T-cell (primary cell): Measurements from ENCODE around the gene FMN2. TPM values are rescaled to one million over a fixed set of nuclear protein-coding genes. Genes with fewer than 3 reads are reported as not detected.

Experiments
- ATAC-seq, 4 experiments: fragments of 200-7000 bp in 3 of 4; fragments of 150-1000 bp in 1 of 4; cut with Tn5 transposase; replicated peaks in 1 of 4; 1 replicate in 3 of 4; 2 replicates in 1 of 4; pipeline ENCODE4 v1.10.0; 2021; ENCODE audit warnings: moderate library complexity in 3 of 4, mild to moderate bottlenecking in 2 of 4, moderate number of reproducible peaks in 1 of 4
- CTCF ChIA-PET, 2 donors: fragments of 300-600 bp; sonication (Branson Sonifier 250); formaldehyde crosslinking; loops; one replicate each; lab custom pipeline; 2022; ENCODE audit warnings: antibody characterized with exemption in 2 of 2; lab: Charles Lee
- POLR2A ChIA-PET, 2 donors: fragments of 300-600 bp; sonication (Branson Sonifier 250); formaldehyde crosslinking; loops; one replicate each; lab custom pipeline; 2022; ENCODE audit warnings: antibody characterized with exemption in 2 of 2; lab: Charles Lee
- DNase-seq, 35 experiments: peaks; one replicate each; pipeline versions ENCODE4 v3.0.0 to v3.0.0-alpha.2; 2013 to 2023
- H3K27ac ChIP-seq: one replicate; pipeline ENCODE4 v1.5.1; 2013; ENCODE audit warnings: low read length
- H3K27me3 ChIP-seq, 2 experiments: replicated peaks in 1 of 2; 1 replicate in 1 of 2; 2 replicates in 1 of 2; pipeline versions ENCODE4 v1.6.1 to v1.7.0; 2013; ENCODE audit warnings: low read length in 1 of 2, mixed read lengths in 1 of 2; ENCODE audit not compliant: control insufficient read depth in 2 of 2, insufficient read depth in 2 of 2; ENCODE audit errors: extremely low read depth in 1 of 2
- H3K36me3 ChIP-seq, 2 donors: 1 replicate in 1 of 2; 2 replicates in 1 of 2; pipeline versions ENCODE4 v1.6.1 to v1.7.0; 2013; ENCODE audit warnings: low read length in 1 of 2; ENCODE audit not compliant: control insufficient read depth in 2 of 2, insufficient read depth in 1 of 2; ENCODE audit errors: extremely low read depth in 1 of 2
- H3K4me1 ChIP-seq, 2 experiments: 1 replicate in 1 of 2; 2 replicates in 1 of 2; pipeline versions ENCODE4 v1.6.1 to v1.7.0; 2013; ENCODE audit warnings: low read length in 2 of 2, mixed read lengths in 1 of 2; ENCODE audit not compliant: insufficient read depth in 2 of 2, control insufficient read depth in 1 of 2; ENCODE audit errors: extremely low read depth in 1 of 2
- H3K4me3 ChIP-seq, 2 donors: 1 replicate in 1 of 2; 2 replicates in 1 of 2; pipeline versions ENCODE4 v1.5.1 to v1.7.0; 2013; ENCODE audit warnings: mild to moderate bottlenecking in 2 of 2, low read length in 1 of 2, moderate library complexity in 1 of 2; ENCODE audit not compliant: control insufficient read depth in 1 of 2; ENCODE audit errors: extremely low read depth in 1 of 2
- H3K9me3 ChIP-seq: 2 replicates; pipeline ENCODE4 v1.7.0; 2013
- H3K27ac Mint-ChIP-seq, 2 donors: one replicate each; pipeline ENCODE4 v1.8.0; 2020 to 2021; ENCODE audit warnings: mild to moderate bottlenecking in 2 of 2, mixed read lengths in 2 of 2
- H3K27me3 Mint-ChIP-seq, 2 donors: one replicate each; pipeline ENCODE4 v1.8.0; 2021 to 2022; ENCODE audit warnings: mixed read lengths in 2 of 2
- H3K36me3 Mint-ChIP-seq: one replicate; pipeline ENCODE4 v1.8.0; 2021; ENCODE audit warnings: mixed read lengths
- H3K4me1 Mint-ChIP-seq, 3 donors: one replicate each; pipeline ENCODE4 v1.8.0; 2020 to 2022; ENCODE audit warnings: mixed read lengths in 3 of 3, mild to moderate bottlenecking in 1 of 3
- H3K4me3 Mint-ChIP-seq, 3 donors: one replicate each; pipeline ENCODE4 v1.8.0; 2020 to 2022; ENCODE audit warnings: mild to moderate bottlenecking in 3 of 3, mixed read lengths in 3 of 3, moderate library complexity in 3 of 3
- H3K9me3 Mint-ChIP-seq, 3 donors: one replicate each; pipeline ENCODE4 v1.8.0; 2020 to 2022; ENCODE audit warnings: mixed read lengths in 3 of 3
- WGBS: methylation state at CpG from one replicate; pipeline ENCODE4 v1.1.5; 2013; ENCODE audit warnings: missing lambda C conversion rate; ENCODE audit not compliant: insufficient coverage; 5-methylcytosine and 5-hydroxymethylcytosine counted together
- total RNA-seq, 35 experiments: library from RNA in 6 of 35; stranded (reverse) in 6 of 35; fragments of 120-200 nt in 1 of 35; gene quantifications; one replicate each; pipeline versions ENCODE4 v1.2.1 to v1.2.4 and lab custom pipeline; 2013 to 2026

FMN2 gene
- total RNA-seq, 5 donors from 2014 or later (not counting 1 experiment from before 2014, with no cell fraction given): not detected

- peaks cover 0 to 2% of the 10 kb centered on the region in 2 donors for H3K27me3 Mint-ChIP-seq
- Histone ChIP-seq H3K4me3 (no peak overlapping the region), H3K4me1 (no peaks in the 10 kb centered on the region), H3K36me3 (no peaks in the 10 kb centered on the region), H3K27ac (no peak overlapping the region), H3K27me3 (no peaks in the 10 kb centered on the region), H3K9me3 (no peaks in the 10 kb centered on the region)
- H3K36me3 Mint-ChIP-seq: no peaks in the 10 kb centered on the region
- H3K4me1 Mint-ChIP-seq: no peaks in the 10 kb centered on the region
- H3K27ac Mint-ChIP-seq: no peak overlapping the region
- ChIA-PET POLR2A (no interaction called here), CTCF (no interaction called here)
- H3K9me3 Mint-ChIP-seq: peaks cover 4 to 14% (median 12%) of the 10 kb centered on the region in 3 donors
- no peak overlapping the region for H3K4me3 Mint-ChIP-seq
- no peak for DNase-seq
- no peak for ATAC-seq
- 68% methylated on average over 3 of the region's 3 CpGs for WGBS
Measured at GRCh38 chr1:240244968-240245628, 153.4 kb downstream of the FMN2 start.

- H3K27me3 ChIP-seq: no peaks in the 10 kb centered on the region
- no peaks in the 10 kb centered on the region for H3K4me1 ChIP-seq
- Mint-ChIP-seq H3K27ac (no peak overlapping the region), H3K36me3 (no peaks in the 10 kb centered on the region), H3K9me3 (peaks cover 7 to 18% (median 16%) of the 10 kb centered on the region in 3 donors), H3K4me3 (no peak overlapping the region), H3K4me1 (no peaks in the 10 kb centered on the region), H3K27me3 (peaks cover 0 to 2% of the 10 kb centered on the region in 2 donors)
- H3K27ac ChIP-seq: no peak overlapping the region
- ChIA-PET CTCF (no interaction called here), POLR2A (no interaction called here)
- DNase-seq (no peak), ATAC-seq (no peak)
- H3K9me3 ChIP-seq: no peaks in the 10 kb centered on the region
- no peaks in the 10 kb centered on the region for H3K36me3 ChIP-seq
- no peak overlapping the region for H3K4me3 ChIP-seq
- WGBS: no CpG with 5 or more reads among the region's 6 CpGs
Measured at GRCh38 chr1:240245629-240246020, 153.9 kb downstream of the FMN2 start.

GRCh38 chr1:240247899-240248298 lies 156.2 kb downstream of the FMN2 start:
- no peaks in the 10 kb centered on the region for H3K27me3 ChIP-seq
- no peaks in the 10 kb centered on the region for H3K4me1 ChIP-seq
- H3K27me3 Mint-ChIP-seq: peaks cover 0 to 2% of the 10 kb centered on the region in 2 donors
- ATAC-seq (no peak), DNase-seq (no peak)
- H3K36me3 Mint-ChIP-seq: no peaks in the 10 kb centered on the region
- H3K4me3 ChIP-seq: no peak overlapping the region
- H3K9me3 Mint-ChIP-seq: peaks cover 7 to 17% (median 16%) of the 10 kb centered on the region in 3 donors
- POLR2A ChIA-PET: no interaction called here
- WGBS: no CpG with 5 or more reads among the region's 3 CpGs
- no peak overlapping the region for H3K27ac ChIP-seq
- no peak overlapping the region for H3K4me3 Mint-ChIP-seq
- no peaks in the 10 kb centered on the region for H3K9me3 ChIP-seq
- CTCF ChIA-PET: interaction anchor here in 1 of 2 donors (0.7 kb wide), 1 partner anchor 61 kb away, joined by 3 read pairs; no protein-coding TSS in a partner anchor
- H3K27ac Mint-ChIP-seq: no peak overlapping the region
- no peaks in the 10 kb centered on the region for H3K36me3 ChIP-seq
- H3K4me1 Mint-ChIP-seq: no peaks in the 10 kb centered on the region

GRCh38 chr1:240254006-240254405 lies 162.3 kb downstream of the FMN2 start:
- ATAC-seq (no peak), DNase-seq (no peak)
- Histone ChIP-seq H3K27me3 (peaks cover 0 to 8% of the 10 kb centered on the region in 2 experiments), H3K27ac (no peak overlapping the region), H3K36me3 (no peaks in the 10 kb centered on the region), H3K9me3 (no peaks in the 10 kb centered on the region), H3K4me3 (no peak overlapping the region), H3K4me1 (no peaks in the 10 kb centered on the region)
- no peaks in the 10 kb centered on the region for H3K4me1 Mint-ChIP-seq
- no peaks in the 10 kb centered on the region for H3K36me3 Mint-ChIP-seq
- H3K27ac Mint-ChIP-seq: no peak overlapping the region
- H3K27me3 Mint-ChIP-seq: no peaks in the 10 kb centered on the region
- no peak overlapping the region for H3K4me3 Mint-ChIP-seq
- peaks cover 14 to 32% (median 26%) of the 10 kb centered on the region in 3 donors for H3K9me3 Mint-ChIP-seq
- POLR2A ChIA-PET: no interaction called here
- CTCF ChIA-PET: no interaction called here
- 83% methylated on average over 5 of the region's 5 CpGs for WGBS

- H3K27me3 ChIP-seq: peaks cover 0 to 8% of the 10 kb centered on the region in 2 experiments
- no peaks in the 10 kb centered on the region for H3K4me1 ChIP-seq
- CTCF ChIA-PET: no interaction called here
- no peaks in the 10 kb centered on the region for H3K27me3 Mint-ChIP-seq
- WGBS: 100% methylated on average over 2 of the region's 11 CpGs
- H3K9me3 Mint-ChIP-seq: peaks cover 13 to 26% (median 23%) of the 10 kb centered on the region in 3 donors
- H3K4me1 Mint-ChIP-seq: no peaks in the 10 kb centered on the region
- no peaks in the 10 kb centered on the region for H3K36me3 ChIP-seq
- POLR2A ChIA-PET: no interaction called here
- H3K36me3 Mint-ChIP-seq: no peaks in the 10 kb centered on the region
- H3K27ac Mint-ChIP-seq: no peak overlapping the region
- H3K27ac ChIP-seq: no peak overlapping the region
- ATAC-seq (no peak), DNase-seq (no peak)
- H3K4me3 ChIP-seq: no peak overlapping the region
- H3K4me3 Mint-ChIP-seq: no peak overlapping the region
- no peaks in the 10 kb centered on the region for H3K9me3 ChIP-seq
Measured at GRCh38 chr1:240254778-240255291, 163.2 kb downstream of the FMN2 start.

GRCh38 chr1:240255922-240256321 lies 164.2 kb downstream of the FMN2 start:
- H3K4me1 Mint-ChIP-seq: no peaks in the 10 kb centered on the region
- Histone ChIP-seq H3K4me1 (no peaks in the 10 kb centered on the region), H3K9me3 (no peaks in the 10 kb centered on the region), H3K27ac (no peak overlapping the region), H3K36me3 (no peaks in the 10 kb centered on the region), H3K27me3 (peaks cover 0 to 8% of the 10 kb centered on the region in 2 experiments), H3K4me3 (no peak overlapping the region)
- H3K9me3 Mint-ChIP-seq: peaks cover 10 to 22% (median 16%) of the 10 kb centered on the region in 3 donors
- CTCF ChIA-PET: no interaction called here
- WGBS: no CpG with 5 or more reads among the region's 3 CpGs
- ATAC-seq: no peak
- H3K36me3 Mint-ChIP-seq: no peaks in the 10 kb centered on the region
- H3K27ac Mint-ChIP-seq: no peak overlapping the region
- no peaks in the 10 kb centered on the region for H3K27me3 Mint-ChIP-seq
- POLR2A ChIA-PET: no interaction called here
- no peak for DNase-seq
- no peak overlapping the region for H3K4me3 Mint-ChIP-seq
